Measurements from ENCODE around the gene B9D2. TPM values are rescaled to one million over a fixed set of nuclear protein-coding genes. Genes with fewer than 3 reads are reported as not detected.

The B9D2 gene
- total RNA-seq, 1 experiment from 2014 or later = 10.8 TPM

- Histone ChIP-seq H3K27ac (no peak overlapping the region), H3K36me3 (ENCODE audit: low read depth) (no peaks in the 10 kb centered on the region), H3K79me2 (ENCODE audit: low read depth) (no peaks in the 10 kb centered on the region; the same call in 1 of the 2 replicates), H3K9me3 (ENCODE audit: insufficient read depth, low read depth) (no peaks in the 10 kb centered on the region), H3K27me3 (ENCODE audit: insufficient read depth, low read depth) (no peaks in the 10 kb centered on the region), H3K4me2 (peak overlapping the region; percentile 98), H3F3A (ENCODE audit: insufficient read depth, low read depth) (peaks cover 15% of the 10 kb centered on the region; the same call in 1 of the 2 replicates), H3K4me1 (replicated peaks; ENCODE audit: insufficient read depth) (peaks cover 15% of the 10 kb centered on the region), H2AFZ (peak overlapping the region; percentile 74; the same call in 1 of the 2 replicates), H3K9me2 (ENCODE audit: insufficient read depth) (no peaks in the 10 kb centered on the region), H4K20me1 (ENCODE audit: insufficient read depth) (no peaks in the 10 kb centered on the region), H3K4me3 (peak overlapping the region; percentile 80)
- TSS peak; percentile 22 for BruUV-seq (replicated peaks)
- ChIA-PET CTCF (no interaction called here), POLR2A (ENCODE audit: unreplicated experiment) (no interaction called here)
- intact Hi-C loops (cut with micrococcal nuclease; ENCODE audit: unreplicated experiment) = loop anchor here (5.0 to 10.0 kb wide), 2 partner anchors 80 to 692 kb away; partner anchors contain the start of gene DMAC2
- no peak for DNase-seq
- TF ChIP-seq EZH2 (IDR thresholded peaks at IDR 0.05; ENCODE audit: low read depth) = no peak
- peak; percentile 10; the same call in 1 of the 2 replicates for TF ChIP-seq CTCF (conservative IDR thresholded peaks at IDR 0.05)
Measured at GRCh38 chr19:41354343-41354953, 9.5 kb downstream of the B9D2 start.

DNA sequence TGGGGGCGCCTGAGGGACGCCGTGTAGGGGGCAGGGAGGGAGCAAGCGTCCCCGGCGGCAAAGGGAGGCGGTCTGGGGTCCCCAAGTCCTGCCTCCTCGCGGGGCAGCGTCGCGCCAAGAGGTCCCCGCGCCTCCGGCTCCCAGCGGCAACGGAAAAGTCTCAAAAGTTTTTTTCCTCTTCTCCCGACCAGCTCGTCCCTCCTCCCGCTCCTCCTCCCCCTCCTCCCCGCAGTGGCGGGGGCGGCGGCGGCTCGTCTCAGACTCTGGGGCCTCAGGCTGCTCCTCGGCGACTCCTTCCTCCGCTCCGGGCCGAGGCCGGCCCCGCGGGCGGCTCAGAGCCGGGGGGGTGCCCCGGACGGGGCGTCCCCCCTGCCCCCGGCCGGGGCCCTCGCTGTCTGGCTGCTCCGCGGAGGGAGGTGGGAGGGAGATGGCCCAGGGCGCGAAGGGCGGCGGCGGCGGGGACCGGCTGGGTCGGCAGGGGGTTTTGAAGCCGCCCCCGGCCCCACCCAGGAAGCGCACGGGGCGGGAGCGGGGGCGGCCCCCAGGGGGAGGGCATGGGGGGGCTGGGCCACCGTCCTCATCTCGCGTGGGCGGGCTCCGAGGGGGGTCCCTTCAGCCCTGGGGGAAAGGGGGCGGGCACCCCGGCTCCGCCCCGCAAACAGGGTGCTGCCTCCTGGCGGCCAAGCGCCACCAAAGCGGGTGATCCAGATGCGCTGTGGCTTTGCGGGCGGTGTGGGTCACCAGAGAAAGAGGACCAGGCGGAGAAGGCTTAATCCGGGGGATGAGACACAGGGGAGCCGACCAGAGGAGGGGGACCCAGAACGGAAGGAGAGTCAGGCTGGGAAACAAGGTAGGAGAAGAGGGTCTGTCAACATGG, 10.2 kb downstream of the B9D2 start, which contains the start of gene TGFB1:
Gene TGFB1, minus strand, starts transcription at position 457 of the 877 bp plus-strand sequence. CDS start 878 bp downstream, outside the sequence.
- Histone ChIP-seq H3K4me1 (replicated peaks; ENCODE audit: insufficient read depth) (peaks cover 15% of the 10 kb centered on the region), H3K27ac (no peak within 1 kb of the TSS), H3K9me3 (ENCODE audit: insufficient read depth, low read depth) (no peaks in the 10 kb centered on the region), H4K20me1 (ENCODE audit: insufficient read depth) (no peaks in the 10 kb centered on the region), H3K79me2 (ENCODE audit: low read depth) (no peaks in the 10 kb centered on the region; the same call in 1 of the 2 replicates), H3F3A (ENCODE audit: insufficient read depth, low read depth) (peaks cover 15% of the 10 kb centered on the region; the same call in 1 of the 2 replicates), H3K4me2 (peak within 1 kb of the TSS; percentile 98), H3K4me3 (peak within 1 kb of the TSS; percentile 80), H3K27me3 (ENCODE audit: insufficient read depth, low read depth) (no peaks in the 10 kb centered on the region), H3K36me3 (ENCODE audit: low read depth) (no peaks in the 10 kb centered on the region), H2AFZ (peak within 1 kb of the TSS; percentile 74), H3K9me2 (ENCODE audit: insufficient read depth) (no peaks in the 10 kb centered on the region)
- BruUV-seq (replicated peaks) = TSS peak; percentile 89
- no peak for TF ChIP-seq EZH2 (IDR thresholded peaks at IDR 0.05; ENCODE audit: low read depth)
- peak; percentile 79 for TF ChIP-seq CTCF (conservative IDR thresholded peaks at IDR 0.05)
- ChIA-PET CTCF (interaction anchor here (1.2 to 1.6 kb wide), 2 partner anchors 10 to 90 kb away, joined by 3 to 10 read pairs; partner anchors contain the start of genes B9D2 and HNRNPUL1), POLR2A (ENCODE audit: unreplicated experiment) (interaction anchor here (0.6 to 0.8 kb wide), 4 partner anchors 29 to 890 kb away, joined by 3 read pairs; no protein-coding TSS in a partner anchor)
- intact Hi-C loops (cut with micrococcal nuclease; ENCODE audit: unreplicated experiment) = loop anchor here (1.0 to 10.0 kb wide), 5 partner anchors 27 to 691 kb away; partner anchors contain the start of genes BCKDHA, DMAC2 and EXOSC5
- DNase-seq = peak; percentile 39 to 91
